Measurements from ENCODE around the gene SEMA5B. TPM values are rescaled to one million over a fixed set of nuclear protein-coding genes. Genes with fewer than 3 reads are reported as not detected.
A peak's percentile ranks its signal among the peaks of the same experiment; 100 is the strongest.

Gene SEMA5B
- total and polyA plus RNA-seq, 9 of the 15 experiments (the other 6 are each of a cell fraction or from before 2014, with no cell fraction given) = not detected

GRCh38 chr3:123060054-123060453 is 32.5 kb upstream of the SEMA5B start:
- intact Hi-C loops (cut with micrococcal nuclease) (no loop called here), in situ Hi-C loops (cut with MboI) (no loop called here)
- H3K79me2 ChIP-seq (ENCODE audit: control insufficient read depth, insufficient read depth, low read length) = no peaks in the 10 kb centered on the region
- no peak overlapping the region for H3K4me2 ChIP-seq (ENCODE audit: insufficient read depth, low read length)
- no TSS peak for BruUV-seq (replicated peaks)
- H4K20me1 ChIP-seq (replicated peaks; ENCODE audit: control insufficient read depth, insufficient read depth, low read length) = no peaks in the 10 kb centered on the region
- H3K9ac ChIP-seq (ENCODE audit: insufficient read depth in 1 of 2, low read depth in 2 of 2, low read length in 2 of 2) = no peak overlapping the region
- H2AFZ ChIP-seq (ENCODE audit: low read depth, low read length) = no peak overlapping the region
- DNase-seq (ENCODE audit: extremely low read depth in 1 of 4, low spot score in 3 of 4) (no peak), ATAC-seq (no peak), FAIRE-seq (no peak)
- peak; percentile 92 for TF ChIP-seq ZNF512 (tag; IDR thresholded peaks at IDR 0.05)
- TF ChIP-seq STAG1 (CRISPR knock-in tag; IDR thresholded peaks at IDR 0.05; ENCODE audit: borderline replicate concordance) = no peak
- TF ChIP-seq KLF1 (tag; IDR thresholded peaks at IDR 0.05) = no peak
- no peaks in the 10 kb centered on the region for H3K9me3 ChIP-seq (replicated peaks; ENCODE audit: control insufficient read depth, insufficient read depth, low read depth, low read length)
- H3K9me1 ChIP-seq (ENCODE audit: control insufficient read depth, insufficient read depth, low read length) = no peaks in the 10 kb centered on the region
- CTCF ChIA-PET (ENCODE audit: low intra/inter-chr PET ratio) = no interaction called here
- no peak overlapping the region for H3K27ac ChIP-seq (ENCODE audit: extremely low read depth, low read depth, low read length)
- no peaks in the 10 kb centered on the region for H3K27me3 ChIP-seq (ENCODE audit: control insufficient read depth in 2 of 2, insufficient read depth in 2 of 2, low read length in 2 of 2)
- POLR2A ChIA-PET = no interaction called here
- no peaks in the 10 kb centered on the region for H3K36me3 ChIP-seq (ENCODE audit: control insufficient read depth, insufficient read depth, low read length)
- peaks cover 0 to 2% of the 10 kb centered on the region in 2 experiments; a peak in 1 of 5 replicates for H3K4me1 ChIP-seq (replicated peaks in 1 of 2; ENCODE audit: control insufficient read depth in 2 of 2, insufficient read depth in 2 of 2, low read length in 2 of 2)
- H3K4me3 ChIP-seq = no peak overlapping the region

- Histone ChIP-seq H3K27ac (ENCODE audit: extremely low read depth, low read depth, low read length) (no peak overlapping the region), H3K9me1 (ENCODE audit: control insufficient read depth, insufficient read depth, low read length) (no peaks in the 10 kb centered on the region), H3K27me3 (ENCODE audit: control insufficient read depth in 2 of 2, insufficient read depth in 2 of 2, low read length in 2 of 2) (no peaks in the 10 kb centered on the region), H3K9ac (ENCODE audit: insufficient read depth in 1 of 2, low read depth in 2 of 2, low read length in 2 of 2) (no peak overlapping the region), H3K36me3 (ENCODE audit: control insufficient read depth, insufficient read depth, low read length) (no peaks in the 10 kb centered on the region), H3K4me2 (ENCODE audit: insufficient read depth, low read length) (no peak overlapping the region), H3K79me2 (ENCODE audit: control insufficient read depth, insufficient read depth, low read length) (no peaks in the 10 kb centered on the region), H3K9me3 (replicated peaks; ENCODE audit: control insufficient read depth, insufficient read depth, low read depth, low read length) (no peaks in the 10 kb centered on the region), H3K4me3 (no peak overlapping the region), H2AFZ (ENCODE audit: low read depth, low read length) (no peak overlapping the region), H3K4me1 (replicated peaks in 1 of 2; ENCODE audit: control insufficient read depth in 2 of 2, insufficient read depth in 2 of 2, low read length in 2 of 2) (no peaks in the 10 kb centered on the region; a peak in 1 of 5 replicates), H4K20me1 (replicated peaks; ENCODE audit: control insufficient read depth, insufficient read depth, low read length) (no peaks in the 10 kb centered on the region)
- 82% methylated on average over 5 of the region's 5 CpGs for WGBS (ENCODE audit: insufficient coverage, low coverage, missing lambda C conversion rate)
- FAIRE-seq (no peak), DNase-seq (ENCODE audit: extremely low read depth in 1 of 4, low spot score in 3 of 4) (no peak), ATAC-seq (no peak)
- CTCF ChIA-PET (ENCODE audit: low intra/inter-chr PET ratio) = no interaction called here
- in situ Hi-C loops (cut with MboI) = no loop called here
- POLR2A ChIA-PET = interaction anchor here (1.0 to 2.4 kb wide), 3 partner anchors 8 to 28 kb away, joined by 3 to 11 read pairs (median 6); partner anchors contain the start of gene PDIA5
- intact Hi-C loops (cut with micrococcal nuclease) = no loop called here
- no TSS peak for BruUV-seq (replicated peaks)
- TF ChIP-seq ZNF592 (IDR thresholded peaks at IDR 0.05) (no peak), NCOA1 (IDR thresholded peaks at IDR 0.05; ENCODE audit: low read depth) (no peak), YBX1 (IDR thresholded peaks at IDR 0.05) (no peak), THRB (CRISPR knock-in tag; conservative IDR thresholded peaks at IDR 0.05) (no peak), SRSF7 (optimal IDR thresholded peaks at IDR 0.05; ENCODE audit: low read depth, low read length) (no peak)
These were observed 30.9 kb upstream of the SEMA5B start for GRCh38 chr3:123058505-123058904.

All from K562 (cell line).